Testis (tissue), 3 donors: ENCODE measurements around the gene SLCO4A1. TPM values are rescaled to one million over a fixed set of nuclear protein-coding genes. Genes with fewer than 3 reads are reported as not detected.

Experiments used
- DNase-seq: peaks from one replicate; pipeline ENCODE4 v3.0.0-alpha.2; 2019
- H3K27ac ChIP-seq, 2 donors: fragments of 200-600 bp; sonication (generic); one replicate each; pipeline ENCODE4 v1.5.1; 2019
- H3K27me3 ChIP-seq: fragments of 200-600 bp; sonication (generic); one replicate; pipeline ENCODE4 v1.5.1; 2019
- H3K36me3 ChIP-seq: fragments of 200-600 bp; sonication (generic); one replicate; pipeline ENCODE4 v1.5.1; 2017; ENCODE audit warnings: low read depth; ENCODE audit errors: missing control alignments
- H3K4me1 ChIP-seq: fragments of 200-600 bp; sonication (generic); one replicate; pipeline ENCODE4 v1.5.1; 2019
- H3K4me3 ChIP-seq, 2 donors: fragments of 200-600 bp; sonication (generic); one replicate each; pipeline ENCODE4 v1.5.1; 2017 to 2019
- H3K9me3 ChIP-seq: fragments of 200-600 bp; sonication (generic); one replicate; pipeline ENCODE4 v1.5.1; 2017
- CTCF ChIP-seq, 3 experiments: fragments of 450-650 bp in 2 of 3; fragments of 200-600 bp in 1 of 3; sonication (generic) in 1 of 3; IDR thresholded peaks; one replicate each; pipeline ENCODE4 v1.5.1; 2016 to 2019; ENCODE audit warnings: antibody characterized with exemption in 3 of 3, mild to moderate bottlenecking in 2 of 3, moderate library complexity in 1 of 3
- POLR2A ChIP-seq: fragments of 450-650 bp; IDR thresholded peaks from one replicate; pipeline ENCODE4 v1.6.1; 2017; ENCODE audit warnings: antibody characterized with exemption, mild to moderate bottlenecking, moderate library complexity
- WGBS, 2 donors: methylation state at CpG; one replicate each; pipeline ENCODE4 v1.1.5; 2018; 5-methylcytosine and 5-hydroxymethylcytosine counted together
- intact Hi-C: fragments of 100-400 bp; cut with DNase I; formaldehyde crosslinking; loops from one replicate; pipeline ENCODE4 v1.15.1; 2023; ENCODE audit warnings: low total_unique reads
- polyA plus RNA-seq: library from polyadenylated mRNA; stranded (reverse); fragments of 350-450 nt; fragmentation: Illumina TruSeq; extraction: RNeasy Lipid Tissue Mini Kit (QIAGEN cat#74804); gene quantifications from one replicate; pipeline ENCODE4 v1.2.3, GENCODE V29; 2014; ENCODE audit warnings: low read depth, low replicate concordance; ENCODE audit not compliant: insufficient read depth
- total RNA-seq, 2 donors: library from RNA; depleted of rRNA; stranded (reverse); fragments of >200 nt; gene quantifications; one replicate each; pipeline ENCODE4 v1.2.3, GENCODE V29; 2016

Gene SLCO4A1
- total and polyA plus RNA-seq, 3 donors from 2014 or later = 4.2 to 14.2 (median 9.8) TPM

DNA sequence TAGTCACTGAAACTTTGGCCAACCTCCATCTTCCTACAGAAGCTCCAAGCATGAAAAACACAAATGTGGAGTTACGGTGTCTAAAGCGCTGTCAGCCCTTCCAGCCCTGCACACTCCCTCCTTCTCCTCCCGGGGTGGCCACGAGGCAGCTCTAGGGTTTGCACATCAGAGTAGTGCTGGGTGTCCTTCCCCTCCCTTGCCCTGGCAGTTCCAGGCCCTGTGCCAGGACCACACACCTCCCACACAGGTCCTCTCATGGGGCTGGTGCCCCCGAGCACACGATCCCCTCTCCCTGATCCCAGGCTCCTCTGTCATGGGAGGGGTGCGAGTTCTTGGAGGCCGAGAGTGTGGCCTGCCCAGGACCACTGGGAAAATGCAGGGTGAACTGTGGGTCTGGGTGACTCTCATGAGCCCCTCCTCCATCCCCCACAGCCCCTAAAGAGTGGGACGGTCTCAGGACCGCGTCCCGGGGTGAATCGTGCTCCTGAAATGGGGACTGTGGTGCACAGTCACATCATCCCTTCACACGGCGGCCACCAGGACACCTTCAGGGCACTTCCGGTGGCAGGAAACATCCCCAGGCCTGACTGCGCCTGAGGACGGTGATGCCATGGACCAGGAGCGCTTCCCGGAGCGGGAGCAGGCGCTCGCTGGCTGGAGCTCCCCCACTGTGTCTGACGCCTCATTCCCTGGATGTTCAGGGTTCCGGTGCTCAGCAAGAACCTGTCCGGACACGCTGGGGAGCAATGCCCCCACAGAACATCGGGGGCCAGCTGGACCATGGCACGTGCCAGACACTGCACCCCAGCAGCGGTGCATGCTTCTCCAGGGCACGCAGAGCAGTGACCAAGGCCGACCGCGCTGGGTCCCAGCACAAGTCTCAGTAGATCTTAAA is 42.8 kb upstream of the SLCO4A1 start:
- WGBS, 2 donors = 86 to 87% methylated on average over 25 to 34 of the region's 34 CpGs

GRCh38 chr20:62601172-62601571 is 41.1 kb upstream of the SLCO4A1 start:
- Histone ChIP-seq H3K27ac (no peak overlapping the region), H3K9me3 (no peaks in the 10 kb centered on the region), H3K36me3 (no peaks in the 10 kb centered on the region), H3K4me3 (no peak overlapping the region), H3K4me1 (peaks cover 6% of the 10 kb centered on the region), H3K27me3 (no peaks in the 10 kb centered on the region)
- WGBS, 2 donors = 76 to 81% methylated on average over 6 of the region's 6 CpGs
- TF ChIP-seq CTCF (IDR thresholded peaks at IDR 0.05) (no peak), POLR2A (no peak)
- intact Hi-C loops = no loop called here
- DNase-seq = no peak

More for the DNA sequence above, 42.8 kb upstream of the SLCO4A1 start:
- H3K27ac ChIP-seq = no peak overlapping the region
- no peaks in the 10 kb centered on the region for H3K27me3 ChIP-seq
- H3K4me3 ChIP-seq = no peak overlapping the region
- peaks cover 5% of the 10 kb centered on the region for H3K4me1 ChIP-seq
- no peaks in the 10 kb centered on the region for H3K36me3 ChIP-seq
- no peak for DNase-seq
- TF ChIP-seq POLR2A = no peak
- no peak for TF ChIP-seq CTCF (IDR thresholded peaks at IDR 0.05)
- intact Hi-C loops = no loop called here
- H3K9me3 ChIP-seq = no peaks in the 10 kb centered on the region

- H3K4me3 ChIP-seq = no peak overlapping the region
- TF ChIP-seq POLR2A (no peak), CTCF (IDR thresholded peaks at IDR 0.05) (no peak)
- H3K27me3 ChIP-seq = no peaks in the 10 kb centered on the region
- H3K36me3 ChIP-seq = no peaks in the 10 kb centered on the region
- H3K27ac ChIP-seq = no peak overlapping the region
- H3K4me1 ChIP-seq = peaks cover 10% of the 10 kb centered on the region
- 41 to 51% methylated on average over 3 of the region's 3 CpGs for WGBS, 2 donors
- intact Hi-C loops = no loop called here
- no peak for DNase-seq
- H3K9me3 ChIP-seq = no peaks in the 10 kb centered on the region
Measured at GRCh38 chr20:62601714-62602113, 40.6 kb upstream of the SLCO4A1 start.

- no peak for DNase-seq
- no peaks in the 10 kb centered on the region for H3K27me3 ChIP-seq
- no peaks in the 10 kb centered on the region for H3K36me3 ChIP-seq
- H3K27ac ChIP-seq = no peak overlapping the region
- H3K4me1 ChIP-seq = peaks cover 10% of the 10 kb centered on the region
- H3K9me3 ChIP-seq = no peaks in the 10 kb centered on the region
- no peak for TF ChIP-seq POLR2A
- TF ChIP-seq CTCF (IDR thresholded peaks at IDR 0.05) = no peak
- intact Hi-C loops = no loop called here
- WGBS, 2 donors = 70 to 74% methylated on average over 10 of the region's 10 CpGs
- no peak overlapping the region for H3K4me3 ChIP-seq
Measured at GRCh38 chr20:62602550-62602949, 39.8 kb upstream of the SLCO4A1 start.
